ENCODE results near the gene PTCD2. TPM values are rescaled to one million over a fixed set of nuclear protein-coding genes. Genes with fewer than 3 reads are reported as not detected.

The PTCD2 gene
- total and polyA plus RNA-seq, 8 donors, result 1.3 to 56.7 (median 2.6) TPM

DNA sequence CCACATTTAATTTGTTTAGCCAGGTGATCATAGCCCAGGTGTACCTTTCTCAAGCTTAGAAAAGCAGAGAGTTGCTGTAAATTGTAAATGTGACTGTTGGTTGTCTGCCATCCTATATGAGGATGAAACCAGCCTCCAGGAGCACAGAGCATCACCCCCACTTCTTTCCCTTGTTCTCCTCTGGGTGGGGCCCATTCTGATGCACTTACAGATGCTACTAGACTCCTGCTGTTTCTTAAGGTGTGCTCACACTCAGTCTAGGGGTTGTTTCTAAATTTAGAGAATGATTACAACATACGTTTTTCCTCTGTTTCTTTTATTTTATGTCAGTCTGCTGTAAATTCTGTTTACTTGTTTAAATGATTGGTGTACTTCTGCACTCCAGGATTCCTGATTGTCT lies 10.5 kb downstream of the PTCD2 start:
- 77 to 94% (median 91%) methylated on average over 1 of the region's 1 CpG for WGBS, 5 donors
- Histone ChIP-seq H3K27ac (no peak overlapping the region), H3K27me3 (no peaks in the 10 kb centered on the region), H3K4me1 (peaks cover 0 to 5% (median 2%) of the 10 kb centered on the region in 4 donors), H3K4me3 (no peak overlapping the region), H3K9me3 (no peaks in the 10 kb centered on the region), H3K36me3 (peaks cover 6 to 73% (median 49%) of the 10 kb centered on the region in 4 donors)
- TF ChIP-seq, protein P1, sequence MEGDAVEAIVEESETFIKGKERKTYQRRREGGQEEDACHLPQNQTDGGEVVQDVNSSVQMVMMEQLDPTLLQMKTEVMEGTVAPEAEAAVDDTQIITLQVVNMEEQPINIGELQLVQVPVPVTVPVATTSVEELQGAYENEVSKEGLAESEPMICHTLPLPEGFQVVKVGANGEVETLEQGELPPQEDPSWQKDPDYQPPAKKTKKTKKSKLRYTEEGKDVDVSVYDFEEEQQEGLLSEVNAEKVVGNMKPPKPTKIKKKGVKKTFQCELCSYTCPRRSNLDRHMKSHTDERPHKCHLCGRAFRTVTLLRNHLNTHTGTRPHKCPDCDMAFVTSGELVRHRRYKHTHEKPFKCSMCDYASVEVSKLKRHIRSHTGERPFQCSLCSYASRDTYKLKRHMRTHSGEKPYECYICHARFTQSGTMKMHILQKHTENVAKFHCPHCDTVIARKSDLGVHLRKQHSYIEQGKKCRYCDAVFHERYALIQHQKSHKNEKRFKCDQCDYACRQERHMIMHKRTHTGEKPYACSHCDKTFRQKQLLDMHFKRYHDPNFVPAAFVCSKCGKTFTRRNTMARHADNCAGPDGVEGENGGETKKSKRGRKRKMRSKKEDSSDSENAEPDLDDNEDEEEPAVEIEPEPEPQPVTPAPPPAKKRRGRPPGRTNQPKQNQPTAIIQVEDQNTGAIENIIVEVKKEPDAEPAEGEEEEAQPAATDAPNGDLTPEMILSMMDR (IDR thresholded peaks at IDR 0.05), result no peak
- TF ChIP-seq POLR2A (IDR thresholded peaks at IDR 0.05), result no peak
- no peak for TF ChIP-seq EP300 (IDR thresholded peaks at IDR 0.05)
- no peak for TF ChIP-seq POLR2AphosphoS5 (IDR thresholded peaks at IDR 0.05)
- no peak for DNase-seq
- intact Hi-C loops (cut with DNase I; ENCODE audit: low total_unique reads), result no loop called here

DNA sequence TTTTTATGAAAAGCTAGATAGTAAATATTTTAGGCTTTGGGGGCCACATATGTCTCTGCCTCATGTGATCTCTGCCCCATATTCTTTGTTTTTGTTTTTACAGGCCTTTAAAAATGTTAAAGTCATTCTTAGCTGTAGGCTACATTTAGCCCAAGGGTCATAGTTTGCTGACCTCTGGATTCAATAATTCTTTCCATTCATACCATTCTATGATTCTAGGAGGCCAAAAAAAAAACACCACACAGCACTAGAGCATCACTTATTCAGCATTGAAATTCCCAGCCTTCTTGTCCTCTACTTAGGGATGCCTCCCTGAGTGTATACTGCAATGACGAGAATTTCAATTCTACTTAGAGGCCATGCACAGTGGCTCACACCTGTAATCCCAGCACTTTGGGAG lies 17.0 kb downstream of the PTCD2 start:
- TF ChIP-seq EP300 (IDR thresholded peaks at IDR 0.05) (no peak), POLR2A (IDR thresholded peaks at IDR 0.05) (no peak), POLR2AphosphoS5 (IDR thresholded peaks at IDR 0.05) (no peak)
- TF ChIP-seq, protein P1 (IDR thresholded peaks at IDR 0.05), result no peak
- Histone ChIP-seq H3K27me3 (no peaks in the 10 kb centered on the region), H3K9me3 (no peaks in the 10 kb centered on the region), H3K27ac (no peak overlapping the region), H3K4me3 (no peak overlapping the region), H3K36me3 (peaks cover 10 to 81% (median 62%) of the 10 kb centered on the region in 4 donors), H3K4me1 (peaks cover 0 to 6% (median 0%) of the 10 kb centered on the region in 4 donors)
- no peak for DNase-seq
- intact Hi-C loops (cut with DNase I; ENCODE audit: low total_unique reads), result no loop called here
- WGBS, 5 donors, result 88 to 100% (median 89%) methylated on average over 1 of the region's 1 CpG

DNA sequence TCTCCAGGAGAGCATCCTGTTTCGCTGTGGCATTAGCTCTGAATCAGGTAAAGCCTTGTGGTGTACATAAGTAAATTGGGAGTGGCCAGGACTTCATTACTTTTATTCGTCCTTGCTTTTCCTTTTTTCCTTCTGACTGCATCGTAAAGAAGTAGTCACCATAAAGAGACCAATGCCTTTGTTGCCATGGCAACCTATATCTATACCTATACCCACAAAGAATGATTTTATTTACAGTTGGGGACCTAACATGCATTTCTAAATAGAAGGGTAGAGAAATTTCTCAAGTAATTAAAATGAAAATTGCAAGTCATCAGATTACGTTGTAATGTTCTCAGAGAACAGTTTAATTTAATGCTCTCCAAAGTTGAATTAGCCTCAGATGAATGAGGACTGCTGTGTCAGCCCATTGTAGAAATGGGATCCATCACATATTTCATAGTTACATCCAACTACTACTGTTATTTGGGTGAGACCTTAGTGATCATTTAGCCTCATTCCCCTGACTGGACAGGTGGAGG lies 18.6 kb downstream of the PTCD2 start:
- TF ChIP-seq EP300 (IDR thresholded peaks at IDR 0.05) (no peak), POLR2AphosphoS5 (IDR thresholded peaks at IDR 0.05) (no peak), POLR2A (IDR thresholded peaks at IDR 0.05) (no peak)
- TF ChIP-seq, protein P1 (IDR thresholded peaks at IDR 0.05), result no peak
- no peak overlapping the region for H3K4me3 ChIP-seq
- no peaks in the 10 kb centered on the region for H3K9me3 ChIP-seq
- no peak for DNase-seq
- no peaks in the 10 kb centered on the region for H3K27me3 ChIP-seq
- peaks cover 15 to 87% (median 71%) of the 10 kb centered on the region in 4 donors for H3K36me3 ChIP-seq
- peaks cover 0 to 6% (median 0%) of the 10 kb centered on the region in 4 donors for H3K4me1 ChIP-seq
- intact Hi-C loops (cut with DNase I; ENCODE audit: low total_unique reads), result no loop called here
- H3K27ac ChIP-seq, result no peak overlapping the region
- WGBS, 5 donors, result 88 to 93% (median 92%) methylated on average over 4 of the region's 4 CpGs

DNA sequence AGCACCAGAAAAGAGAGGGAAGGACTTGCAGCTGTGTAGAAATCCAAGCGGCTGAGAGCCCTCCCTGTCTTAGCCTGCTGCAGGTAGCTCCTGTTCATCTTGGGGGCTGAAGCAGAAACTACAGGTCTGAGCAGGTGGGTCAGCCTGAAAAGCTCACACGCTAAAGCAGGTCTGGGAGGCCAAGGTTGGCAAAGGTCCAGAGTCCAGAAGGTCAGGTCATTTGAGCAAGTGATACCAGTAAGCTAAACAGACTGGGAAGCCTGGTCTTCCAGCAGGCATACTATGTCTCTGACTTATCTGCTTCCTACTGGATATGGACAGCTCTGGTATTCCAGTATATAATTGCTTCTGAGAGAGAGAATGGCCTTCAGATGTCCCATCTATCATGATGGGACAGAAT lies 26.2 kb downstream of the PTCD2 start:
- H3K9me3 ChIP-seq, result no peaks in the 10 kb centered on the region

More for the DNA sequence above, 26.2 kb downstream of the PTCD2 start:
- TF ChIP-seq EP300 (IDR thresholded peaks at IDR 0.05) (no peak), POLR2AphosphoS5 (IDR thresholded peaks at IDR 0.05) (no peak), POLR2A (IDR thresholded peaks at IDR 0.05) (no peak)
- TF ChIP-seq, protein P1 (IDR thresholded peaks at IDR 0.05), result no peak
- no peak for DNase-seq
- Histone ChIP-seq H3K4me1 (no peaks in the 10 kb centered on the region), H3K27ac (no peak overlapping the region), H3K4me3 (no peak overlapping the region), H3K36me3 (peaks cover 5 to 54% (median 32%) of the 10 kb centered on the region in 4 donors), H3K27me3 (no peaks in the 10 kb centered on the region)
- intact Hi-C loops (cut with DNase I; ENCODE audit: low total_unique reads), result no loop called here
- 55 to 89% (median 73%) methylated on average over 2 of the region's 2 CpGs for WGBS, 5 donors

Measured in stomach (tissue), 9 donors.